Kidney epithelial cell (primary cell): ENCODE measurements around the gene CALML4. TPM values are rescaled to one million over a fixed set of nuclear protein-coding genes. Genes with fewer than 3 reads are reported as not detected.

Experiments used
- DNase-seq: peaks from one replicate; pipeline ENCODE4 v3.0.0-alpha.2; 2010; ENCODE audit warnings: low read depth
- H3K27me3 ChIP-seq: 2 replicates; pipeline ENCODE4 v1.6.0; 2011; ENCODE audit warnings: low read length; ENCODE audit not compliant: control insufficient read depth, insufficient read depth
- H3K36me3 ChIP-seq: 2 replicates; pipeline ENCODE4 v1.5.1; 2011; ENCODE audit warnings: low read length; ENCODE audit not compliant: control insufficient read depth, insufficient read depth
- H3K4me3 ChIP-seq: 2 replicates; pipeline ENCODE4 v1.5.1; 2011; ENCODE audit warnings: low read depth, mild to moderate bottlenecking, control low read depth, low read length
- total RNA-seq: library from RNA; depleted of rRNA; stranded (reverse); fragments of >200 nt; gene quantifications from 2 replicates; pipeline ENCODE4 v1.2.3, GENCODE V29; 2015
- TF ChIP-seq, protein P1 (sequence below): IDR thresholded peaks from 2 replicates; pipeline ENCODE4 v1.5.1; 2011; ENCODE audit warnings: mild to moderate bottlenecking, moderate library complexity, low read length, control low read depth, inconsistent platforms; ENCODE audit not compliant: insufficient read depth, poor library complexity, severe bottlenecking

The CALML4 gene
- total RNA-seq, 1 donor from 2014 or later = 2.4 TPM

DNA sequence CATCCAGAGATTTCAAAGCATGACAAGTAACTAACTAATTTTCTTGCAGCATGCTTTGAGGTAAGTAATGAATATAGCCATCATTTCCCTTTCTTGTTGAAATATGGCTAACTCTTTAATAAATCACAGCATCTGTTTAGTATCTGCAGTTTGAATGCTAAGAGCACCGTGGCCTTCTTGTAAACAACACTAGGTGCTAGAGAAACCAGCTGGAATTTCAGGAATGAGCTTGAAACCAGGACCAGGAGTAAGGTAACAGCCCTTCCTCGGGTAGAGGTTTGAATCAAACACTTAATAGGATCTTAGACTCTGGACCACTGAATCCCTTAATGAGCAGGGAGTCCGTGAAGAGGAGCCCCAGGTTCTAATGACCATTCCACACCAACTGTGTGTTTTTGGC is 13.6 kb downstream of the CALML4 start:
- H3K27me3 ChIP-seq = no peaks in the 10 kb centered on the region
- peaks cover 3% of the 10 kb centered on the region for H3K36me3 ChIP-seq
- H3K4me3 ChIP-seq = no peak overlapping the region
- no peak for DNase-seq
- TF ChIP-seq, protein P1, sequence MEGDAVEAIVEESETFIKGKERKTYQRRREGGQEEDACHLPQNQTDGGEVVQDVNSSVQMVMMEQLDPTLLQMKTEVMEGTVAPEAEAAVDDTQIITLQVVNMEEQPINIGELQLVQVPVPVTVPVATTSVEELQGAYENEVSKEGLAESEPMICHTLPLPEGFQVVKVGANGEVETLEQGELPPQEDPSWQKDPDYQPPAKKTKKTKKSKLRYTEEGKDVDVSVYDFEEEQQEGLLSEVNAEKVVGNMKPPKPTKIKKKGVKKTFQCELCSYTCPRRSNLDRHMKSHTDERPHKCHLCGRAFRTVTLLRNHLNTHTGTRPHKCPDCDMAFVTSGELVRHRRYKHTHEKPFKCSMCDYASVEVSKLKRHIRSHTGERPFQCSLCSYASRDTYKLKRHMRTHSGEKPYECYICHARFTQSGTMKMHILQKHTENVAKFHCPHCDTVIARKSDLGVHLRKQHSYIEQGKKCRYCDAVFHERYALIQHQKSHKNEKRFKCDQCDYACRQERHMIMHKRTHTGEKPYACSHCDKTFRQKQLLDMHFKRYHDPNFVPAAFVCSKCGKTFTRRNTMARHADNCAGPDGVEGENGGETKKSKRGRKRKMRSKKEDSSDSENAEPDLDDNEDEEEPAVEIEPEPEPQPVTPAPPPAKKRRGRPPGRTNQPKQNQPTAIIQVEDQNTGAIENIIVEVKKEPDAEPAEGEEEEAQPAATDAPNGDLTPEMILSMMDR = no peak

DNA sequence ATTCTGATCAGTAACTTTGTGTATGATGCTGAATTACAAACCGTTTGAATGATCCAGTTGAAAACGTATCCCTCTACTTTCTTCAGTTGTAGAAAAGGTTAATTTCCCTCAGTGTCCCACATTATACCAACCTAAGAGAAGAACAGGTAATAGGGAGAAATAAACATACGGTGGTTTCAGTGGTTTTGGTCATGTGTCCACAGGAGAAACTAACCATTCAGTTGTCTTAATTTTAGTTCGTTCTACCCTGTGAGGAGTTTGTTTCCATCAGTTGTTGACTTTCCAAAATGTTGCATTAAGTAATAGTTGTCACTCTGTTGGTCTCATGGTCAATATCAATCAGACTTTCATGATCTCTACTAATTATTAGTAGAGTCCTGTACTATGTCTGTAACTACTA is 15.1 kb downstream of the CALML4 start:
- no peaks in the 10 kb centered on the region for H3K27me3 ChIP-seq
- peaks cover 4% of the 10 kb centered on the region for H3K36me3 ChIP-seq
- no peak for DNase-seq
- no peak overlapping the region for H3K4me3 ChIP-seq
- TF ChIP-seq, protein P1 = no peak

DNA sequence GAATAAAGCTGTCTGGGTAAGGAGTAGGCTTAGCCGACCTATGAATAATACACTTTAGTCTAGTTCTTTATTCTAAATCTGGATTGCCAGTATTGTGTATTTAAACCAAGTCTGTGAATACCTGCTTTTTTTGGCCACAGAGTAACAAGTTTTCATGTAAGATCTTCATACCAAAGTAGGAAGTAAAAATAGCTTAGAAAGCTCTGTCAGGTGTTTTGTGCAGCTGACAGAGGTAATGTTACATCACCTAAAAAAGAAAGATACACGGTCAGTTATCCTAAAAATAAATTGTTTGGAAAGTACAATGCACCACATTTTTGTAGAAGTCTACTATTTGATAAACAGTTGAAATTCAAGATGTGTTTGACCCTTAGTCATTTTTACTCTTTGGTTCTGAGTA is 16.5 kb downstream of the CALML4 start:
- H3K36me3 ChIP-seq = peaks cover 5% of the 10 kb centered on the region
- TF ChIP-seq, protein P1 = no peak
- no peak for DNase-seq
- no peak overlapping the region for H3K4me3 ChIP-seq
- H3K27me3 ChIP-seq = no peaks in the 10 kb centered on the region

DNA sequence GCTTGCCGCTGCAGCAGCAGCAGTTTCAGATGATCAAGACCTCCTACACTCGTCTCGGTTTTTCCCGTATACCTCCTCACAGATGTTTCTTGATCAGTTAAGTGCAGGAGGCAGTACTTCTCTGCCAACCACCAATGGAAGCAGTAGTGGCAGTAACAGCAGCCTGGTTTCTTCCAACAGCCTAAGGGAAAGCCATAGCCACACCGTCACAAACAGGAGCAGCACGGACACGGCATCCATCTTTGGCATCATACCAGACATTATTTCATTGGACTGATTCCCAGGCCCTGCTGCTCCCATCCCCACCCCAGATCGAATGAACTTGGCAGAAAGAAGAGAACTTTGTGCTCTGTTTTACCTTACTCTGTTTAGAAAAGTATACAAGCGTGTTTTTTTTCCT is 17.6 kb downstream of the CALML4 start:
- Histone ChIP-seq H3K27me3 (no peaks in the 10 kb centered on the region), H3K4me3 (no peak overlapping the region), H3K36me3 (peaks cover 4% of the 10 kb centered on the region)
- TF ChIP-seq, protein P1 = no peak
- no peak for DNase-seq

DNA sequence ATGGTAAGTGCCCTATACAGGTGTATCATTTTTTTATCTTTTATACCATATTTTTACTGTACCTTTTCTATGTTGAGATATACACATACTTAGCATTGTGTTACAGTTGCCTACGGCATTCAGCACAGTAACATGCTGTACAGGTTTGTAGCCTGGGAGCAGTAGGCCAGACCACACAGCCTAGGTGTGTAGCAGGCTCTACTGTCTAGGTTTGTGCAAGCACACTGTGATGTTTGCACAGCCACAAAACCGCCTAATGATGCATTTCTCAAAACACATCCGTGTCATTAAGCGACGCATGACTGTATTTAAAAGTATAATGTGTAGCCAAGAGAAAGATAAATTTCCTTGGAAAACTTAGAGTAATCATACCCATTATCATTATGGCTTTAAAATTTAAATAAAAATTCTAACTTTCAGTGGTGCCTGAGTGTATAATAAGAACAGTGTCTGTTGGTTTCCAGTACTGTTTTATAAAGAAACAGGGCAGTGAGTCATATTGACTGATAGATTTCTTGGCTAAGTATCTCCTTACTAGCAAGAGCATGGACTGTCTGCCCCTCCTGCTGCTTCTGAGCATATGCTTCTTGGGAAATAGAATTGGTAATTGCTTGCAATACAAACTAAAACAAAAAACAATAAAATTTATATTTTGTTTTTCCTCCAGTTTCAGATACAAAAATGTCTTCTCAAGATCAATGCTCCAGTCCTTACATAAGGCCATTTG is 18.3 kb downstream of the CALML4 start:
- Histone ChIP-seq H3K4me3 (no peak overlapping the region), H3K36me3 (peaks cover 4% of the 10 kb centered on the region), H3K27me3 (no peaks in the 10 kb centered on the region)
- DNase-seq = no peak
- TF ChIP-seq, protein P1 = no peak

DNA sequence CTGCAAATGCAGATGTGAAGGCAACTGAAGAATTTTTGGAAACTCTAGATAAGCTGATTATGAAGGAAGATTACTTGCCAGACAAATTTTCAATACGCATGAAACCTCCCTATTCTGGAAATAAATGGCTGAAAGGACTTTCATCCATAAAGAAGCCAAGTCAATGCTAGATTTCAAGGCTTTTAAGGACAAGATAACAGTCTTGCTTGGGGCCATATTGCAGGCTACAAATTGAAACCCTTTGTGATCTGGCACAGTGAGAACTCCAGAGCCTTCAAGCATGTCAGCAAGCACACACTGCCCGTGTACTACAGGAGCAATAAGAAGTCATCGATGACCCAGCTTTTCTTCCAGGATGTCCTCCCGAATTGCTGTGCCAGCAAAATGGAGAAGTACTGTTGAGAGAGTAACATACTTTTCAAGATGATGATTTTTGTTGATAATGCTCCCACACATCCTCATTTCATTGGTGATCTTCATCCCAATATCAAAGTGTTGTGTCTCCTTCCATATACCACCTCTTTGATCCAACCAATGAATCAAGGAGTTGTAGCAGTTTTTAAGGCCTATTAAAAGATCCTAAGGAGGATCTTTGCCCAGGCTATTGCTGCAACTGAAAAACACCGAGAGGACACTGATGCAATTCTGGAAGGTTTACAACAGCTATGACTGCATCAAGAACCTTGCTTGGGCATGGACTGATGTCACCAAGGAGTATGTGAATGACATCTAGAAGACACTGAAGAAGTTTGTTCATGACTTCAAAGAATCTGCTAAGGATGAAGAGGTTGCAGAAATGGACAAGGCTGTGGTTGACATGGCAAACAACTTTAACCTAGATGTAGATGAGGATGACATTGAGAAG is 20.3 kb downstream of the CALML4 start:
- Histone ChIP-seq H3K4me3 (no peak overlapping the region), H3K36me3 (peaks cover 4% of the 10 kb centered on the region), H3K27me3 (no peaks in the 10 kb centered on the region)
- TF ChIP-seq, protein P1 = no peak
- DNase-seq = no peak
